Stimulated activated CD8-positive, alpha-beta memory T cell treated with anti-CD3 and anti-CD28 coated beads, Interleukin-2, amount 100 ng/mL, for 48 hours (primary cell): ENCODE data around the gene PIK3R6.

Source experiments
- DNase-seq, 2 donors: peaks; one replicate each; pipeline ENCODE4 v3.0.0-alpha.2; 2020; ENCODE audit warnings: low read depth in 2 of 2

PIK3R6 gene

GRCh38 chr17:8867361-8867981 is at the start of gene PIK3R6:
Gene PIK3R6, minus strand, starts transcription at chr17:8867674. Its CDS starts 17,880 bp downstream, at chr17:8849794.
- DNase-seq: no peak

GRCh38 chr17:8916466-8916865 is 49.0 kb upstream of the PIK3R6 start:
- no peak for DNase-seq

- DNase-seq: no peak
Observed at GRCh38 chr17:8914554-8914953, 47.1 kb upstream of the PIK3R6 start.

- DNase-seq: no peak
Observed at GRCh38 chr17:8913879-8914278, 46.4 kb upstream of the PIK3R6 start.

GRCh38 chr17:8913091-8913490 is 45.6 kb upstream of the PIK3R6 start:
- DNase-seq: no peak

- DNase-seq: no peak
Observed at GRCh38 chr17:8912084-8912981, 44.9 kb upstream of the PIK3R6 start.

GRCh38 chr17:8910969-8911604 is 43.6 kb upstream of the PIK3R6 start:
- DNase-seq: no peak

GRCh38 chr17:8909586-8910270 is 42.3 kb upstream of the PIK3R6 start:
- DNase-seq: no peak

- DNase-seq: no peak
Observed at GRCh38 chr17:8905331-8905730, 37.9 kb upstream of the PIK3R6 start.

- no peak for DNase-seq
Observed at GRCh38 chr17:8904686-8905085, 37.2 kb upstream of the PIK3R6 start.

GRCh38 chr17:8904201-8904600 is 36.7 kb upstream of the PIK3R6 start:
- no peak for DNase-seq

- no peak for DNase-seq
Observed at GRCh38 chr17:8900626-8901585, 33.4 kb upstream of the PIK3R6 start.

- no peak for DNase-seq
Observed at GRCh38 chr17:8900207-8900606, 32.7 kb upstream of the PIK3R6 start.

- DNase-seq: no peak
Observed at GRCh38 chr17:8898636-8899035, 31.2 kb upstream of the PIK3R6 start.

GRCh38 chr17:8898126-8898525 is 30.7 kb upstream of the PIK3R6 start:
- DNase-seq: no peak

GRCh38 chr17:8896641-8897635 is 29.5 kb upstream of the PIK3R6 start:
- no peak for DNase-seq

- no peak for DNase-seq
Observed at GRCh38 chr17:8896087-8896486, 28.6 kb upstream of the PIK3R6 start.

GRCh38 chr17:8894673-8895578 is 27.5 kb upstream of the PIK3R6 start:
- no peak for DNase-seq
